Fibroblast of skin of right biceps (primary cell): Measurements from ENCODE around the gene NPPC.

Experiments used
- DNase-seq: peaks from one replicate; pipeline ENCODE4 v3.0.0-alpha.2; 2013

Gene NPPC

DNA sequence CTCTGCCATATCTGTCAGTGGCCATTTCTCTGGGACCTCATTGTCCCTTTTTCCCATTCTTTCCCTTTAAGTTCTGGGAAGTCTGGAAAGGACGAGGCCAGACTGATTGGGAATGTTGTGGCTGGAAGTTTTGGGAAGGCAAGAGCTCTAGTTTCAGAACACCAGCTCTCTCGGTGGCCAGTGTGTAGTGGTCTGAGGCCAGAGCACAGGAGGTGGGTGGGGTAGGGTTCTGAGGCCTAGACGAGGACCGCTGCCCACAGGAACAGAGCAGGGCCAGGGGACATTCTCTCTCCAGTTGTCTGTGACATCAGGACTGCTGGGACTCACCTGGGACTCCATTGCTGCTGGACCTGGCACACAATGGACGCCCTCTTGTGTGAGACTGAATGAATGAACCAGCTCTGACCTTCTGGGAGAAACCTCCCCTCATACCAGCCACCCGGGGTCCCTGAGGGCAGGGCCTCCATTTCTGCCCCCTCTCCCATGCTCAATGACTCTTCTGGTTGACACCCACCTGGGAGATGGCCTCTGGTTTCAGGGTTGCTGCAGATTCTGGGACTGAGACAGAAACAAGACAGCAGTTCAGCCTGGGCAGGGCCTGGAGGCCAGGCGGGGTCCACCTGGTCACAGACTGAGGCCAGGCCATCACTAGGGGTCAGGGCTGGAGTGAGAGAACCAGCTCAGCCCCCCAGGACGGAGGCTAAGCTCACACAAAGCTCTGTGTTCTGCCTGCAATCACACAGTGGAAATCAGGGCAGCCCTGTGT lies 8.4 kb upstream of the NPPC start:
- no peak for DNase-seq

DNA sequence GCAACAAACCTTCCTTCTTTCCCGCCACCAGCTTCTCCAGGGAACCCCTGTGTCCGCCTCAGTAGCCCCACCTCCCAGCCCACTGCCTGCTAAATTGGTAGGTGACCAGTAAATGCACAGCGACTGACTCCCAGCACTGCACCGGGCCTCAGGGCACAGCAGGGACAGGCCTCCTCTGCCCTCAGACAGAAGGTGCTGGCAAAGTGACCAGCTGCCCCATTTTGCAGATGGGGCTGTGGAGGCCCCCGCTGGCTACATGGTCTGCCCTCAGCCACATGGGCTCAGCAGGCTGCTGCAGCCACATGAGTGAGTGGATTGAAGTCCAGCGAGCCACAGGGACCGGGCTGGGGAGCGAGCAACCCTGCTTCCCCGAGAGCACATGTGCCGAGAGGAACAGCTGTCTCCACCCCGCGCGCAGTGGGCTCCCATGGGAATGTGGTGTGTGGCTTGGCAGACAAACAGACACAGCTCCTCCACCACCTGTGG lies 7.8 kb upstream of the NPPC start:
- DNase-seq = no peak

DNA sequence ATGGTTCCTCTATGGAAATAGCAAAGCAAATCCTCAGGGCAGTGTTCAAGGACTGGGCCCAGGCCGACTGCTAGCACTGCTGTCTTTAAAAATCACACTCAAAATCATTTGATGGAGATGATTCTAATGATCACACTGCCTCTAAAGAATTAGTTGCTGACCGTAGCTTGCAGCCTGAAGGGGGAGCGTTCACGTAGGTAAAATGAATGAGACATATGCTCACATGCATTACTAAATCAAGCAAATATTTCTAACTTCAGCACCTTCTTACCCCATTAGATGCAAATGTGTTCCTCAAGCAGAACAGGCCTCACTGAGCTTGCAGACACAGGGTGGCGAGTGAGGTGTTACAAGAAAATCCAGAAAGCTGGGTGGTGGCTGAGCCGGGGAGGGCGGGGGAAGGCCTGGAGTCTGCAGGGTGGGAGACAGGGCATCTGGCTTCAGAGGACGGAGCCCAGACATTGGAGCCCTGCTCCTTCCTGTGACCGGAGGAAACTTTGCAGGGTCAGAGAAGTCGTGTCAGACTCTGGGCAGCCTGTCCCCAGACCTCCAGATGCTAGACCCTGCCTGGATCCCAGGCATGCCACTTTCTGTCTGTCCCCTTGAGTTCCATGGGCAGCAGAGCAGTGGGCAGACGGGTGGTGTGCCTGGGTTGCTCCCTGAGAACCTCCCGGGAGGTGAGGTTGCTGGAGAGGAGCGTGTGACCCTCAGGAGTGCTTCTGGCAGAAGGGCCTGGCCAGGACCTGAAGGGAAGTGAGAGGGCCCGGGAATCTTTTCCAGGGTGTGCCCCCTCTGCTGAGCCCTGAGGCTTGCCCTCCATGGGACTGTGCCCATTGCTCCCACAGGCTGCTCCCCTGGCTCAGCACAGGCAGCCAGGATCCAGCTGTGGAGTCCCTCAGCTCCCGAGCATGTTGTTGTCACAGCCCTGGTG lies 7.1 kb upstream of the NPPC start:
- DNase-seq = no peak

DNA sequence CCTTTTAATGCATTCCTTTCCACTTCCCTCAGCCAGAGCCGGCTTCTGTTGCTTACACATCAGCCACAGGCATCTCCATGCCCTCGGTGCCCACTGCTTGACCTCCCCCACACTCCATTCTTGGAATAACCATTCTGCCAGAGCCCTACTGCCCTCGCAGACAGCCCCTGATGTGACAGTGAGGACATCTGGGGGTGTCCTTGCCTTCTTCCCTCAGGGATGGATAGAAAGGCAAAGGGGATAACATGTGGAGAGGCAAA lies 6.4 kb upstream of the NPPC start:
- no peak for DNase-seq

DNA sequence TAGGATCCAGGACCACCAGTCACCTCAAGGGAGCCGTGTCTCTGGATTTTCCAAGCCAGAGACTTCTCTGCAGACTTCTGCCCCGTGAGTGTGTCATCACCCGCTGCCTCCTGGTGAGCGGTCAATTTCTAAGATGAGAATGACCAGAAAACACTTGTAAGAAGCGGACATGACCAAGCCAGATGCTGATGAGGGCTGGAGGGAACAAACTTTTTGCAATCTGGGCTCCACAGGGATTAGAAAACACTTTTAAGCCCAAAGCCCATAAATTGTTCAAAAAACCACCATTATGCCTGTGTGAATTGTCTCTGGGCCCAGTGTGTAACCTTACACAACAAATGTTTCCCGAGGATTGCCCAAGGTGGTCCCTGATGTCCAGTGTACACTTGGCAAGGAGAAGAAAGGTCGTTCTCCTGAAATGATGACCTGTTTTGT lies 5.3 kb upstream of the NPPC start:
- no peak for DNase-seq

DNA sequence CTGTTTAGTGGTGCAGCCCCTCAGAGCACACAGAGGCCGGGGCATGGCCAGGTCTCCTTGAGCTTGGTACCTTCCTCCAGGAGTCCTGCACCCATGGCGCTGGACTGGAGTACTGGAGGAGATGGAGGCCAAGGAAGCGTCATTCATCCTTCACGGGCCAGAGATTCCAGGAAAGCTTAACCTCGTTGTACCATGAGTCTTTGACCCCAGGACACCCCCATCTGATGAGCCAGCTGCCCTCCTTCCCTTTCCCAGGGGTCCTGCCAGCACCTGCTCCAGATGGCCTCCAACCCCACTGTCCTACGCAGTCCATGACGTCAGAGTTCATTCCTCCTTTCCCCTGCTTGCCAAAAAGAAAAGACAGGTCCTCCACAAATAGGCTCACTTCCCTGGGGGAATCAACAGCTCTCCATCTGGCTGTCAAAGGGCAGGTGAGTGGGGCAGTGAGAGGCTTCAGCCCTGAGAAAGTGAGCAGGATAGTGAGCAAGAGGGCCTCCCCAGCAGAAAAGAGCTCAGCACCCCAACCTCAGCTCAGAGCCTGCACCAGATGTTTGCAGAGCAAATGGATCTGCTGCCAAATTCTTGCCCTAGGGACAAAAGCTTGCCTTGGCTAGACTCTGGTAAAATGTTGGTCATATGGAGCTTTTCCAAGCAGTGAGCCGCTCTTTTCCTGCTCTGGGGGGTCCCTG lies 4.5 kb upstream of the NPPC start:
- no peak for DNase-seq

DNA sequence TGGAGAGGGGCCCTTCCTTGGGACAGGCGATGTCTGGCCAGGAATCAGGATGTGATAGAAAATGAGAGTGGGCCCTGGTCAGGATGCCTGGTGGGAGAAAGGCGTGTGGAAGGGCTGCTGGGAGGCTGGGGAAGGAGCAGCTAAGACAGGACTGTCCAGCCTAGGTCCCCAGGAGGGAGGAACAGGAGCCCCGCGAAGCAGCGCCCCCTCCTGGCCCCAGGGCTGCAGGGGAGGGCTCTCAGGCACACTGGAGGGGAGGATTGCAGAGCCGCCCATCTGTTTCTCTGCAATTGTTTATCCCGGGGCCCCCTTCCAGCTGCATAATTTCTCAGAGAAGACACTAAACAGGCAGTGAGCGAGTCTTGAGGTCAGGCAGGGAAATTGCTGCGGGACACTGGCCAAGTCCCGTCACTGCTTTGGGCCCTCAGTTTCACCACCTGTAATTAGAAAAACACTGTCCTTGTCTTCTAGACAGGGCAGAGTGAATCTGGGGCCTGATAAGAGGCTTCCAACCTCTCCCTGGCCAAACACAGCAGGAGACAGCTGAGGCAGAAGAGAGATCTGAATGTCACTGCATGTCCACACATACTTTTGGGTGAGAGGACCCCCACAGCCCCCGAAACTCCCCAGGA lies 3.9 kb upstream of the NPPC start:
- no peak for DNase-seq

DNA sequence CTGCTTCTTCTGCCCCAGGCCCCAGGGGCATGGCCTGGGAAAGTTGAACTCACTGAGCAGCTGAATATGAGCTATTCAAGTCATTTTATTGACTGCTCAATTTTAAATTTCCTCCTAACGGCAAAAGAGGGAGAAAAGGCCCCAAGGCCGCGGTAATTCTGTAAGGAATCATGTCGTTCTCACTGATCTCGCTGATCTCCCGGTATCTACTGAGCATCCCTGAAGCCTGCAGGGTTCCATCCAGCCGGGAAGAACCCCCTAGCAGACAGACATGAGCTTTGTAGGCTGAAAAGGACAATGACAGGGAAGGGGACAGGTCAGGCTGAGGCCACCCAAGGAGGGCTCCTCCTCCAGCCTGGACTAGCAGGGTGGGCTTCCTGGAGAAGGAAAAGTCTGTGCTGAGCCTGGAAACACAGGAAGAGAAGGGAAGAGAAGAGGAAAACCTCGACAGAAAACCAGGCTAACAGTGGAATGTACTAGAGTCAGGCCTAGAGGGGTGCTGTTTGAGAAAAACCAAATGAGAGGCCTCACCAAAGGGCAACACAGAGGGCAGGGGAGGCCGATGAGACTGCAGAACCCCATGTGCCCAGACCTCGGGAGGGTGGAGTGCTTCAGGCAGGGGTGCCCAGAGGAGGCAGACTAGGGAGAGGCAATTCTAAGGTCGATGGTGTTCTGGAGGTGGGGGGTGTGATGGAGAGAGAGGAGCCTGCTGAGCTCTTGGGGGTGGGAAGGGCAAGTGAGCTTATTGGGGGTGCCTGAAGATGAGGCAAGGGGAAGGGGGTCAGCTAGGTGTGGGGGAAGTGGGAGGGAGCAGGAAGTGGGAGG lies 2.9 kb upstream of the NPPC start:
- no peak for DNase-seq

DNA sequence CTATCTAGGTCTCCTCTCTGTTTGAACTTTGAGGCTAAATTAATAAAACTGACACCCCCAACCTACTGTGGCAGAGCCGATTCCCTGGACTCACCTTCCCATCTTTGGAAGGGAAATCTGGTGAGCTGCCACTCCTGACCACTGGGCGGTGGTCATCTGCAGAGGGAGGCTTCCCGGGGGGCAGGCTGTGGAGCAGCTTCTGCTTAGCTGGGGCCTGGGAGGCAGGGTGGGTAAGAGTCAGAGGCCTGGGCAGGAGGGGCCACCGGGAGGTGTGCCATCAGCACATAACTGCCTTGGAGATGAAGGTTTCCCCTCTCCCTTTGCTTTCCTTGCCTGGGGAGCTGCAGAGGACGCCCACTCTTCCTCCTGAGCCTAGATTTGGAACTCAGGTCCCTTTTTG lies 2.3 kb upstream of the NPPC start:
- DNase-seq = no peak

DNA sequence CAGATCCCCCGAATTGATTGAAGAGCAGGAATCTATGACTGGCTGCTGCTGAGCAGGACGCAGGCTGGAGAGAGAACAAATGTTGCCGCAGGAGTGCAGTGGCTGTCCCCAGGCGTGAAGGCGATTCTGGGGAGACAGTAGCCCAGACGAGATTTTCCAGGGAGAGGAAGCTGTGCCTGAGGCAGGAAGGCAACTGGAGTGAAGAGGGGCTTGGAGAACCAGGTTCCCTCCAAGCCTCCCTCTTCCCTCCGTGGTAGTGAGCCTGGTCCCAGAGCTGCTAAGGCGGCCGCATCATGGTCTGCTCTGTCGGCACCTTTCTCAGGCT lies 1.3 kb upstream of the NPPC start:
- DNase-seq = no peak

DNA sequence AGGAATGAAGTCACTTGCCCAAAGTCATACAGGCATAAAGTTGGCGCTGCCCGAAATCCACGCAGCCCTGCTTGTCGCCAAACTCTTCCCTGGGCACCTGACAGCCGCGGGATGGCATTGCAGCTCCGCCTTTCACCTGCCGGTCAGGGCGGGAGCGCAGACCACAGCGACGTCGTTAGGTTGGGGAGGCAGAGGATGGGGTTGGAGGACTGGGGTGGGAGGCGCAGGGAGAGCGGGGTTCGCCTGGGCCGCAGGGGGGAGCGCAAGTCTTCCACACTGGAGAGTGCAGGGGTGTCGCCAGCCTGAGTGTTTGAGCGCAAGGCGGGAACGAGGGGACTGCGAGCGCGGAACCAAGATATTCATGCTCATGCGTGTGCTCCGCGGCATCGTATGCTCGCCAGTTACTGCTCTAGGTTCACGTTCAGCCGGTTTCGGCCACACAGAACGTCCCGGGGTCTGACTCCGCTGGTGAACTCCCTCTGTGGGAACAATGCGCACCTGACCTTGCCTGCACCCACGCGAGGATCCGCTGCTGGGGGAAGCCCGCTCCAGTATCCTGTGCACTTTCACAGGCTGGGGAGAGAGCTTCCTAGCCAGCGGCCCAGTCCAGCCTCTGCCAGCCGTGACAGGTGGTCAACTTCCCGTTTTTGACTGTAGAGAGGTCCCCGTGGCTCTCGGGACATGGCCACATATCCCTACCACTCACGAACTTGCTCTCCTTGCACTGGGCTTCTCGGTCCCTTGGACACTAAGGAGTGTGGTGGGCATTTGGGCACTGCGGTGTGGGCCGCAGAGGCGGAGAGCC lies 767 bp upstream of the NPPC start:
- DNase-seq = no peak

DNA sequence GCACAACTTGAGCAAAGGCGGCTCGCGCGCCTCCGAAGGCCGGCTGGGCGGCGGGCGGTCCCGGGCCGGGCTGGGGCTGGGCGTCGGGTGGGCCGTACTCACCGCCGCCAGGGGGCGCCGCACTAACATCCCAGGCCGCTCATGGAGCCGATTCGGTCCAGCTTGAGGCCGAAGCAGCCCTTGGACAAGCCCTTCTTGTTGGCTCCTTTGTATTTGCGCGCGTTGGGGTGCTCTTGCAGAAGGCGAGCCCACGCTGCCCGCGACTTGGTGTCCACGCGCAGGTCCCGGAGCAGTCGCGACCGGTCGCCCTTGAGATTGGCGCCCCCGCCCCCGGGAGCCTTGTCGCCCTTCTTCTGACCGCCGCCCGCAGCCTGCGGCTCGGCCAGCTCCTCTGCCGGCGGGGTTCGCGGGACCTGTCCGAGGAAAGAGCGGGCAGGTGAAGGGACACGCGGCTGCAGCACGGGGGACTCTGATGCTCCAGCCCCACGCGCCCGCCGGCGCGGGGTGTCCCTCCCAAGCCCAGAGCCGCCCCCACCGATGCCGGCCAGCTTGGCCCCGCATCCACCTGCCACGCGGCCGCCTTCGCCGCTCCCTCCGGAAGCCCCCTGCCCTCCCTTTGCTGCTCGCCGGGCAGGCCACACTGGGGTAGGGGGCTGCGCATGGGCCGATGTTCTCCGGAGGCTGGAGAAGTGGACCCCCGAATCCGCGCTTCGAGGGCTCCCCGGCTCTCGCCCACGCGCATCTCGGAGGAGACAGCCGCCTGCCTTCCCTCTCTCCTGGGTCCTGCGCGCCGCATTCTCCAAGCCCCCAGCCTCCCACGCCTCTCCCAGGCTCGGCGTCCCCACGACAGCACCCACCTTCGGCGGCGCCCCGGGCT lies 655 bp downstream of the NPPC start:
- DNase-seq = peak; percentile 71

DNA sequence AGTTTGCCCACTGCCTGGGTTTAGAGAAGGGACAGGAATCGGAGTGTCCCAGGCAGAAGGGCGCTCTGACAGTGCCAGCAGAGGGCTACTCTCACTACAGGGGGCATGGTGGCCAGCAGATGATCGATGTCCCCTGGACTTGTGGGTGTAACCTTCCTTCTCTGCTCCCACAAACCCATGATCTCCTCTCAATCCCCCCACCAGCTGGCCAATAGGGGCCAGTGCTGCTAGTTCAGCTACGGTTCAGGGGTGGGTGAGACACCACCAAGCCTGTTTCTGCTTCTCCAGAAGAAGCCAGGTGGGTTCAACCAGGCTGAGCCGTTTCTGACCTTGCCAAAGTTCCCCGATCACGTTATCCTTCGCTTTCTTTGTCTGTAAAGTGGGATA lies 1.3 kb downstream of the NPPC start:
- no peak for DNase-seq

DNA sequence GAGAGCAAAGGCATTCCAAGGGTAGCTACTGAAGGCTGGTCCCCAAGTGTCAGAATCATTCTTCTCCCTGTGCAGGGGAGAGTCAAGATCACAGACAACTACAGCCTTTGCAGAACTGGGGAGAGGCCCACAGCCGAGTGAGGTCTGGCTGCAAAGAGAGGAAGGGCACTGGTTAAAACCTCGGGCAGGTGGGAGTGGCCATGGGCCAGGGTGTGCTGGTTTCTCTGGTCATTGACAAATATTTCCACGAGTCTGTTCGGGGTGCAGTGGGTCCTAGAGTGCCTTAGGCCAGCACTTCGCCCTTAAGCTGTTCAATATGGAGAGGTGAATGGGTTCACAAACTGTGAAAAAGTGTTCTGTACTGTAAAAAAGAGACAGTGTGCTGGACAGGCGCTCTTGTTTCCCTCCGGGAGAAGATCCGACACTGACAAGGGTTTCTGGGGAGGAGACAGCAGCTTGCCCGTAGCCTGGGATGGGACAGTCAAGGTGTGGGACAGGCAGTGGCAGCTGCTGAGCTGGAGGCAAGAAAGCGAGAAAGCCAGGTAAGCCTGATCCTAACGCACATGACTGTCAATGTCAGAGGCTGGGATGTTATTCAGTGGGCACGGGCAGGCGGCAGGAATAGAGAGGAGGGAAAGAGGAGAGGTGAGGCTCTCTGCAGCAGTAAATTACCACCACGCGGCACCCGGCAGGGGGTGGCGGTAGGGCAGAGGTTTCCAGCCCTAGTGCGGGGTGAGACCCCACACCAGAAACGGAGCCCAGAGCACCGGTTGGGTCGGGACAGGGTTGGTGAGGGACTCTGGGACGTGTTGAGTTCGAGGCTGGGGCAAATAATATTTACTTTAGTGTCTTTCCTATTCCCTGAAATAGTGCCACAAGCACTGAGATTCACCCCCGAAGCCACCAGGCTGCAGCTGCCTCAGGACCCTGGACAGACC lies 2.0 kb downstream of the NPPC start:
- no peak for DNase-seq

DNA sequence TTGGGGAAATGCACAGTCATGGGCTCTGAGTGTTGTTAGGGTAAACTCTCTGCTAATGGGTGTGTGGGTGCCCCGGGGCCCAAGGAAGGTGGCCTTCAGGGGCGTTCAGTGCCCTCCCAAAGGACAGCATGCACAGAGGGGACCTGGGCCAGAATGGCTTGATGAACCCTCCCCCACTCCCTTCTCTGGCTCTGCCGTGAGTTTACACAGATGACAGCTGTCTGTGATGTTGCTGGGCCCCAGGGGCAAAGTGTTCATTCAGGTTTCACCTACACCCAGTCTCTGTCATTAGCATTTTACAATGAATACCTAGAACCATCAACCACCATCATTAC lies 3.2 kb downstream of the NPPC start:
- no peak for DNase-seq

DNA sequence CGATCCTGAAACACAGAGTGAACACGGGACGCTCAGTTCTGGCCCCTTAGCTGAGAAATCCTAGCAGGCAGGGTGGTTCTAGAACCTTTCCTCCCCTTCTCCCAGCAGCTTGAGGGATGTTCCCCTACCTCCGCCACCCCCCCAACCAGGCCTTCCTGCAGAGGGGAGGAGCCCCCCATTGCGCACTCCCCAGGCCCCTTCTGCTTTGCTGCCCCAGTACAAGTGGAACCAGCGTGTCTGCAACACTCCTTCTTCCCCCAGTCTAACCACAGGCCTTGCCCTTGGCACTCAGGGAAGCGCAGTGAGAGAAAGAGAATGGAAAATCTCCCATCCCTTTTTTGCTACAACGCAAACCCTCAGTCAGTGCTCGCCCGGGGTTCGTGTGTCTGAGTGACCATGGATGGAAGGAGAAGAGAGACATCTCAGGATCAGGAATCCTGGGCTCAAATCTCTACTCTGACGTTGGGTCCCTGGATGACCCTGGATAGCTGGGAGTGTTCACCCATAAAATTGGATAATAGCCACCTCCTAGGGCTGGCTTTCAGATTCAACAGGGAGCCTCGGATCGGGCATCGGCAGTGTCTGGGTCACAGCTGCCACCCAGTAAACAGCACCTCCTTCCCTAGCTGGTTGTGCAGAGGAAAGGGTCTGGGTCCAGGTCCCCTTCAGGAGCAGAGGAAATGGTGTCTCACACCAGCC lies 3.7 kb downstream of the NPPC start:
- no peak for DNase-seq

DNA sequence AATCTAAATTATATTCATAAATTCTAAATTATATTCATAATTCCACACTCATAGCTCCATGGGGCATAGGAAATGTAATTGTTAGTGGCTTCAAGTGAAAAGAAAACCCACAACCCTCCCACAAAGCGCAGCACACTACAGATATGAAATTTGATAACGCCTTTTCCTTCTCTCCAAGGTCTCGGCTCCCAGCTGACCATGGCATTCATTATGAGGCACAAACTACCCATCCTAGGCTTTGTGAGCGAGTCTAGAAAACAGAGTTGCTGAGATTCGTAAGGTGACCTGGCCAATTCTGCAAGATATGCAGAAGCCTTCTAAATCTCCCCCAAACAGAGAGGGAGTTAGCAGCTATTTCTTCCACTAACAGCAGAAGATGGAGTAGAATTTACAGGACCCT lies 5.4 kb downstream of the NPPC start:
- no peak for DNase-seq

DNA sequence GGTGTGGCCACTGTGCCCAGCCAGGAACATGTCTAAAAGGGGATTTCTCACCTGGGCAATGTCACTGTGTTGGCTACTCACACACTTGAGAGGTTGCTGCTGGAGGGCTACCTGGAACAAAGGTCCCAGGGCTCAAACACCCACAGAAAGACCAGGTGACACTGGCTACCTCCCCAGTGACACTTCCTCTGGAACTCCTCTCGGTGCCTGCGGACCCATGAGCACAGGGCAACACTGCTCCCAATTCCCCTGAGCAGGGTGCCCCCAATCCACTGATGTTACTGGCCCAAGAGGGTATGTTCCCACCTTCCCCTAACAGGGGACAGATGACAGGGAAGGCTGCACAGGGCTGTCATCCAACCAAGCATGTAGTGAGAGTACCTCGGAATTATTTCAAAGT lies 5.8 kb downstream of the NPPC start:
- DNase-seq = no peak
